ENCODE results near the gene KLHL26. TPM values are rescaled to one million over a fixed set of nuclear protein-coding genes. Genes with fewer than 3 reads are reported as not detected.

Gene KLHL26
- total RNA-seq, 4 donors from 2014 or later: 6.7 to 29.0 (median 12.1) TPM

DNA sequence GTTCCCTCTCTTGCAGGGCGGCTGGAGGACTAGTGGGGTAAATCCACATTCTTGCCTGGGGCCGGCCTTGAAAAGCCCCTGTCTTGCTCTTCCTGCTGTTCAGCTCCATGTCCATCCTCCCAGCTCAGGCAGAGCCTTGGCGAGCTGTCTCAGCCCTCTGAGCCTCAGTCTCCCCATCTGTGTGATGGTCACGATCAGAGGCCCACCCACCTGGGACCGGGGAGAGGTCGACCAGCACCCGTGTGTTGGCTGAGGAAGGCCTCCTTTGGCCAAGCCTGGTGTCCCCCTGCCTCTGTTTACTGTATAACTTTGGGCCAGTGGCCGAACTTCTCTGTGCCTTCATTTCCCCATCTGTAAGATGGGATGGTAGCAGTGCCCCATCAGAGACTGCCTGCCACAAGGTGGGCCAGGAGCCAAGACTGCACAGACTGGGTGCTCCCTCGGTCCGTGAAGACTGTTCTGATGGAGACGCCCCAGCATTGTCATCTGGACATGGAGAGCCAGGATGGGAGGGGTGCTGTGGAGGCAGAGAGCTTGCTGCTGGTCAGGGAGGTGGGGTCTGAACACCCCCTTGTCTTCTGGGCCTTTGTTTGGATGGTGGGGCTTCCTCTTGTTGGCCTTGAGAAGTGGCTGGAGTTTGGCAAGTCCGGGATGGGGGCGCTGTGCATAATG, 18.5 kb downstream of the KLHL26 start:
- TF ChIP-seq, protein P1, sequence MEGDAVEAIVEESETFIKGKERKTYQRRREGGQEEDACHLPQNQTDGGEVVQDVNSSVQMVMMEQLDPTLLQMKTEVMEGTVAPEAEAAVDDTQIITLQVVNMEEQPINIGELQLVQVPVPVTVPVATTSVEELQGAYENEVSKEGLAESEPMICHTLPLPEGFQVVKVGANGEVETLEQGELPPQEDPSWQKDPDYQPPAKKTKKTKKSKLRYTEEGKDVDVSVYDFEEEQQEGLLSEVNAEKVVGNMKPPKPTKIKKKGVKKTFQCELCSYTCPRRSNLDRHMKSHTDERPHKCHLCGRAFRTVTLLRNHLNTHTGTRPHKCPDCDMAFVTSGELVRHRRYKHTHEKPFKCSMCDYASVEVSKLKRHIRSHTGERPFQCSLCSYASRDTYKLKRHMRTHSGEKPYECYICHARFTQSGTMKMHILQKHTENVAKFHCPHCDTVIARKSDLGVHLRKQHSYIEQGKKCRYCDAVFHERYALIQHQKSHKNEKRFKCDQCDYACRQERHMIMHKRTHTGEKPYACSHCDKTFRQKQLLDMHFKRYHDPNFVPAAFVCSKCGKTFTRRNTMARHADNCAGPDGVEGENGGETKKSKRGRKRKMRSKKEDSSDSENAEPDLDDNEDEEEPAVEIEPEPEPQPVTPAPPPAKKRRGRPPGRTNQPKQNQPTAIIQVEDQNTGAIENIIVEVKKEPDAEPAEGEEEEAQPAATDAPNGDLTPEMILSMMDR (IDR thresholded peaks at IDR 0.05; ENCODE audit: low read depth): no peak

DNA sequence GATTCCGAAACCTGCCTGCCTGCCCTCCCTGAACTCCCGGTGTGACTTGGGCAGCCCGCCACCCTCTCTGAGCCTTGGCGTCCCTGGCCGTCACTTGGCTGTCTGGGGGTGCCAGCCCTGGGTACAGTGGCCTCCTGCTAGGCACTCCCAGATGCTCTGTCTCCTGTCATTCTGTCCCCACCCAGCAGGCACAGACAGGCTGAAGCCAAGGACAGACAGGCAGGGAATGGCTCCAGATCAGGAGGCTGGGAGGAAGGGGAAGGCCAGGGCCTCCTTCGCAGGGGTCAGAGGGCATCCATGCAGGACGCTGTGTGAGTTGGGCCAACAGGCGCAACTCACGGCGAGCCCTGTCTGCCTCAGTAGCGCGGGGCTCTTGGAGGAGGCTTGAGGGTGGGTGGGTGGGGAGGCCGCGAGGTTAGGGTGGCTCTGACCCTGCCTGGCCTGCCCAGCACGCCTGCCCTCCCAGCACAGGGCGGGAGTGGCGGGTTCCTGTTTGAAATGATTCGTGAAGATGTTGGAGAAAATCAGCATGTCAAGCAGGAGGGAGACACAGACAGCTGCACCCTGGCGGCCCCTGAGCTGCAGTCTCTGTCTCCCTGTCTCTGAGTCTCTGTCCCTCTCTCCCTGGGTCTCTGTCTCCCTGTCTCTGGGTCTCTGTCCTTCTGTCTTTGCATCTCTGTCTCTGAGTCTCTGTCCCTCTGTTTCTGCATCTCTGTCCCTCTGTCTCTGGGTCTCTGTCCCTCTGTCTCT, 19.7 kb downstream of the KLHL26 start:
- TF ChIP-seq, protein P1 (IDR thresholded peaks at IDR 0.05; ENCODE audit: low read depth): no peak

DNA sequence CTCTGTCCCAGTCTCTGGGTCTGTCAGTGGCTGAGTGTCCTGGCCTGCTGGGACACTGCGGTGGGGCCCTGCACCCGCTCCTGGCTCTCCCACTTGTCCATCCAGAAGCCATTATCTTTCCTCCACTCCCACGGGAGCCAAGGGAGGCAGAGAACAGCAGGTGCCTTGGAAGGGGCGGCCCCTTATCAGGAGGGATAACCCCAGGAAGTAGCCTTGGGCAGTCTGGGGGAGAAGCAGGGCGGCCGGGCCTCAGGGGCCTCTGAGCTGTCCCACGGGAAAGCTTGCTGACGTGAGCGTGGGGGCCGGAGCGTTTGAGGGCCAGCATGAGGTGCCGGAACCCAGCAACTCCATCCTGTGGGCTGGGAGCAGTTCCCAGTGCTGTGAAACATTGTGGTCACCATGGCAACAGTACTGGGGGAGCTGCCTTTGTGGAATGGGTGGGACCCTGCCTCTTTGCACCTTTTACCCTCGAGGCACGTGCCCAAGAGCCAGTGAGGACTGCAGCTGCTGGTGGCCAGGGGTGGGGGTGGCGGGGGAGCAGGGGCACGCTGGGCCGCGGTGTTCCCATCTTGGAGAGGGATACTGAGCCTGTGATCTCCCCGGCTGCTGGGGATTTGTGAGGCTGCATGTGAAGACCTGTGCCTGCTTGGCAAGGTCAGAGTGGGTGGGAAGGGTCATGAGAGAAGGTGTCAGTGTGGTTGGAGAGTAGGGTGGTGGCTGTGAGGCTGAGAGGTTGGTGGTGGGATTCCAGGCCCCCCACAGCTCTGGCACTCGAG, 20.9 kb downstream of the KLHL26 start:
- TF ChIP-seq, protein P1 (IDR thresholded peaks at IDR 0.05; ENCODE audit: low read depth): no peak

DNA sequence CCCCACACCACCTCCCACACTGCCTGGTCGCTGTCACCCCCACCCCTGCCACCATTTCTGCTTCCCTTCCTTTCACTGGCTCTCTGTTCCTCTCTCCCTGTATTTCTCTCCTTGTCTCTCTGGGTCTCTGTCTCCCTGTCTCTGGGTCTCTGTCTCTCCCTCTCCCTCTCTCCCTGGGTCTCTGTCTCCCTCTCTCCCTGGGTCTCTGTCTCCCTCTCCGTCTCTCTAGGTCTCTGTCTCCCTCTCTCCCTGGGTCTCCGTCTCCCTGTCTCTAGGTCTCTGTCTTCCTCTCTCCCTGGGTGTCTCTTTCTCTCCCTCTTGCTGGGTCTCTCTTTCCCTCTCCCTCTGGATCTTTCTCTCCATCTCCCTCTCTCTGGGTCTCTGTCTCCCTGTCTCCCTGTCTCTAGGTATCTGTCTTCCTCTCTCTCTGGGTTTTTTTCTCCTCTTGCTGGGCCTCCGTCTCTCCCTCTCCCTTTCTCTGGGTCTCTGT, 21.6 kb downstream of the KLHL26 start:
- TF ChIP-seq, protein P1 (IDR thresholded peaks at IDR 0.05; ENCODE audit: low read depth): no peak

DNA sequence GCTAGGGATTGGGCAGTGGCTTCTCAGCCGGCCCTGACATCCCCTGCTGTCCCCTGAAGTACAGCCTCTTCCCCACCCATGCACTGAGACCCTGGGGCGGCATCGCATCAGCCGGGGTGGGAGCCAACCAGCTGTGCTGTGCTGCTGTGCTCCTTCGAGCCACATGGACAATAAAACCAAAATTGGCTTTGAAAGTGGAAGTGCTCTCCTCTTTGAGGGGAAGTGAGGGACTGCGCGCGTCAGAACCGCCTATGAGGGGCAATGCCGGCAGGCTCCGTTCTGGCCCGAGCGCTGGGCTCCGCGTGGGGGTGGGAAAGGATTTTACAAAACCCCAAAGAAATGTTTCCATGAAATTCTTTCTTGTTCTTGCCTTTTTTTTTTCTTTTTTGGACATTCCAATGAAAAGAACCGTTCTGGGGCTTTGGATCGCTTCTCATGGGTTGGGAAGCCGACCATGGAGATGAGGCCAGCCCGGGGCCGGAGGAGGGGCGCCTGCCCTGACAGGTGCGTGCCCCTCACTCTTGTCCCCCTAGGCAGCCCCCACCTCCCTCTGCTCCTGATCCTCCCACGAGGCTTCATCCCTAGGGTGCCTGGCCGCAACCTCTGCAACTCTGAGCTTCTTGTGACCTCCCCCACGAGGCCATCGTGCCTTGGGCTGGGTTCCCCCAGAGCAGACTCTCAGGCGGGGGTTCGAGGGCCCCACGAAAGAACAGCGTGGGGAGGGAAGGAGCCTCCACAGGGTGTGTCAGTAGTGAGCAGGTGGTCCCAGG, 22.6 kb downstream of the KLHL26 start:
- TF ChIP-seq, protein P1 (IDR thresholded peaks at IDR 0.05; ENCODE audit: low read depth): no peak

DNA sequence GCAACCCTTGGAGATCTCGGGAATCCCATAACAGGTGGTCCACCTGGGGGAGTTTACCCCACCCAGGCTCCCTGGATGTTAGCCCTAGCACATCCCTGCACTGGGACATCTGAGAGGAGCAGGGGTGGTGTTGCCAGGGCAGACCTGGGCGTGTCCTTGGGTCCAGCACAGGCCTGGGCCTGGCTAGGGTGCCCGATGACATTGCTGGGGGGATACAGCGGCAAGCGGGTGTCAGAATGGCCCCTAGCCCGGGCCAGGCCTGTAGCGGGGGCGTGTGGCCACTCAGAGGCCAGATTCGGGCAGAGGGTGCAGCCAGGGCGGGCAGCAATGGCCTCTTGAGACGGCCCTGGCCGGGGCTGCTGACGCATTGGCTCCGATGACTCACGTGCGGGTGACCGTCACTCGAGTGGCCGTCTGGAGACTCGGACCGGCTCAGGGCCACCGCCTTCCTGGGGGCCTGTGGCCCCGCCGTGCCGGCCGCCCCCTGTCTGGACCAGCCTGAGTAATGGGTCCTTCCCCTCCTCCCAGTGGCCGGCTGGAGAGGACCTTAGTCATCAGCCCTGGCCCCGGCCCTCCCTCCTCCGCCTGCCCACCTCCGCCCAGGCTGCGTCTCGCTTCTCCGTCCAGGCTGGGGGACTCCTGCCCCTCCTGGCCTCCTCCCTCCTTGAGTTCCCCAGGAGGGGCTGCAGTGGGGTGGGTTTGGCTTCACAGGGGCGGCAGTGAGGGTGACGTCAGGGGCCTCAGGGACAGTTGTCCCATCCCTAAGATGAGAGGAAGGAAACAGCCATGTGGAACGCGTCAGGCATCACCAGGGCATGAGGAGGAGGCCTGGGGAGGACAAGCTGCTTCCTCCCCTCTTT, 23.5 kb downstream of the KLHL26 start:
- TF ChIP-seq, protein P1 (IDR thresholded peaks at IDR 0.05; ENCODE audit: low read depth): no peak

Data from subcutaneous adipose tissue (tissue), 4 donors.